Measurements from ENCODE around the gene HS6ST2.

DNA sequence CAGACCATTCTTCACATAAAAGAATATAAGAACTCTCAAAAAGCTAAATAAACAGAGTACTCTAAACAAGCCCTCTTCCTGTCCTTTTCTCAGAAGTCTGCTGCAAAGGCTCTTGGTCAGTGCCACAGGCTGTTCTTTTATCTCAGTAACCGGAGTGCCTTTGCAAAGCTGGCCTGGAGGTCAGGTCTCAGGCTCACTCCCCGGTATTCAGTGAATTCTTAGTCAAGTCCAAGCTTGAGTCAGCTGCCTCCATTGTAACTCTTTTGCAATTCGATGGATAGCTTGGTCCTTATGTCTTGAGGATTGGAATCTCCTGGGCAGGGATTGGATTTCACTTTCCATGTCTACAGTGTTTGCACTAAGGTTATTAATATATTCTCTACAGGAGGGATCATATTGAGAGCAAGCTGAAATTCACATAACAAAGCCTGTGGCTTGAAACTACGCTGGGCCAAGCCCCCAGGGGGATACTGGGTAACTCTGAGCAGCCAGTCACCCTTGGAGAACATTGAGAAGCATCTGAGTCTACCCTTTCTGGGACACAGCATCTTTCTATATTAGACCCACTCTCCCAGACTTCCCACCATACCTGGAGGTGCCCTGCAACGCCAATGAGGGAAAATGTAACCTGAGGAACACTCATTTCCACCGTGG is 10.0 kb upstream of the HS6ST2 start:
- TF ChIP-seq EZH2 (IDR thresholded peaks at IDR 0.05; ENCODE audit: insufficient read depth, poor library complexity, severe bottlenecking) (no peak), EZH2phosphoT487 (IDR thresholded peaks at IDR 0.05; ENCODE audit: insufficient read depth, low read depth) (no peak)
